ENCODE results near the gene HLA-DPA1. TPM values are rescaled to one million over a fixed set of nuclear protein-coding genes. Genes with fewer than 3 reads are reported as not detected.
"Not testable (repeated sequence)": the region's sequence is repeated elsewhere in the genome, so short reads cannot be mapped to it uniquely, and the experiment has no call there.

Gene HLA-DPA1
- total and polyA plus RNA-seq, 2 donors (not counting 1 experiment from before 2014, with no cell fraction given) = 702 to 2,256 TPM

DNA sequence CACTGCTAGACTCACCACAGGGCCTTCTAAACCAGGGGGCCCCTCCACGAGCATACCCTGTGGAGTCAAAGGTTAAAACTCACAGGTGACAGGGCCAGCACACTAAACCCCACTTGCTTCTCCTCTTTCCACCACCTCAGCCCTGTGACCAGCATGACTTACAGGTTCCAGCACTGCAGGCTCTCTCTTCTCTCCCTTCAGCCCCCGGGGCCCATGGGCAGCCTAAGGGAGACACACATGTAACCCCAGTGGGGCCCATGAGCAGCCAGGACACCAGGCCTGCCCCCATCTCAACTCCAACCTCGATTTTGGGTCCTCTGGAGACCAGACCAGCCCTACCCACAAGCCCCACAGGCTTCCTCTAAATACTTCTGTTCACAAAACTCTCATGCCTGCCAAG is 30.3 kb upstream of the HLA-DPA1 start:
- Histone ChIP-seq H3K4me3 (ENCODE audit: control extremely low read depth in 1 of 5, extremely low read depth in 1 of 5, insufficient read depth in 1 of 5, low read depth in 2 of 5, low read length in 4 of 5) (no peak overlapping the region), H3K27ac (ENCODE audit: low read length in 2 of 2) (no peak overlapping the region), H3K27me3 (replicated peaks in 1 of 4; ENCODE audit: control extremely low read depth in 1 of 4, control insufficient read depth in 3 of 4, insufficient read depth in 4 of 4, low read length in 3 of 4) (no peaks in the 10 kb centered on the region), H3K4me2 (replicated peaks; ENCODE audit: low read depth, low read length, poor library complexity, severe bottlenecking) (no peak overlapping the region), H3K9me3 (ENCODE audit: control extremely low read depth in 1 of 3, control insufficient read depth in 2 of 3, insufficient read depth in 1 of 3, low read length in 2 of 3) (peaks cover 3 to 25% (median 6%) of the 10 kb centered on the region in 3 donors), H3K79me2 (ENCODE audit: control insufficient read depth, insufficient read depth, low read length) (no peaks in the 10 kb centered on the region), H3K4me1 (ENCODE audit: control insufficient read depth in 2 of 2, insufficient read depth in 2 of 2, low read length in 2 of 2) (peaks cover 0 to 5% of the 10 kb centered on the region in 2 donors), H3K9ac (ENCODE audit: low read length) (no peak overlapping the region), H2AFZ (ENCODE audit: insufficient read depth, low read depth, low read length, poor library complexity, severe bottlenecking) (no peak overlapping the region), H4K20me1 (ENCODE audit: control insufficient read depth, insufficient read depth, low read length, poor library complexity, severe bottlenecking) (no peaks in the 10 kb centered on the region), H3K36me3 (replicated peaks in 1 of 2; ENCODE audit: control extremely low read depth in 1 of 2, control insufficient read depth in 1 of 2, extremely low read depth in 1 of 2, insufficient read depth in 2 of 2, low read length in 1 of 2) (no peaks in the 10 kb centered on the region)
- WGBS (ENCODE audit: insufficient coverage) = 51% methylated on average over 3 of the region's 3 CpGs
- Mint-ChIP-seq H3K27me3 (peaks cover 10% of the 10 kb centered on the region), H3K4me3 (no peak overlapping the region), H3K27ac (no peak overlapping the region), H3K4me1 (peaks cover 6% of the 10 kb centered on the region), H3K9me3 (ENCODE audit: insufficient read depth) (peaks cover 30% of the 10 kb centered on the region)
- intact Hi-C loops (cut with micrococcal nuclease) = no loop called here
- CTCF ChIA-PET = no interaction called here
- no peak for DNase-seq
- POLR2A ChIA-PET = no interaction called here
- no peak for TF ChIP-seq EZH2 (IDR thresholded peaks at IDR 0.05; ENCODE audit: borderline replicate concordance, insufficient read depth, low read depth, low read length, poor library complexity, severe bottlenecking)
- TF ChIP-seq, protein P1, sequence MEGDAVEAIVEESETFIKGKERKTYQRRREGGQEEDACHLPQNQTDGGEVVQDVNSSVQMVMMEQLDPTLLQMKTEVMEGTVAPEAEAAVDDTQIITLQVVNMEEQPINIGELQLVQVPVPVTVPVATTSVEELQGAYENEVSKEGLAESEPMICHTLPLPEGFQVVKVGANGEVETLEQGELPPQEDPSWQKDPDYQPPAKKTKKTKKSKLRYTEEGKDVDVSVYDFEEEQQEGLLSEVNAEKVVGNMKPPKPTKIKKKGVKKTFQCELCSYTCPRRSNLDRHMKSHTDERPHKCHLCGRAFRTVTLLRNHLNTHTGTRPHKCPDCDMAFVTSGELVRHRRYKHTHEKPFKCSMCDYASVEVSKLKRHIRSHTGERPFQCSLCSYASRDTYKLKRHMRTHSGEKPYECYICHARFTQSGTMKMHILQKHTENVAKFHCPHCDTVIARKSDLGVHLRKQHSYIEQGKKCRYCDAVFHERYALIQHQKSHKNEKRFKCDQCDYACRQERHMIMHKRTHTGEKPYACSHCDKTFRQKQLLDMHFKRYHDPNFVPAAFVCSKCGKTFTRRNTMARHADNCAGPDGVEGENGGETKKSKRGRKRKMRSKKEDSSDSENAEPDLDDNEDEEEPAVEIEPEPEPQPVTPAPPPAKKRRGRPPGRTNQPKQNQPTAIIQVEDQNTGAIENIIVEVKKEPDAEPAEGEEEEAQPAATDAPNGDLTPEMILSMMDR (IDR thresholded peaks at IDR 0.05) = no peak
- no peak for ATAC-seq (ENCODE audit: low read depth)

DNA sequence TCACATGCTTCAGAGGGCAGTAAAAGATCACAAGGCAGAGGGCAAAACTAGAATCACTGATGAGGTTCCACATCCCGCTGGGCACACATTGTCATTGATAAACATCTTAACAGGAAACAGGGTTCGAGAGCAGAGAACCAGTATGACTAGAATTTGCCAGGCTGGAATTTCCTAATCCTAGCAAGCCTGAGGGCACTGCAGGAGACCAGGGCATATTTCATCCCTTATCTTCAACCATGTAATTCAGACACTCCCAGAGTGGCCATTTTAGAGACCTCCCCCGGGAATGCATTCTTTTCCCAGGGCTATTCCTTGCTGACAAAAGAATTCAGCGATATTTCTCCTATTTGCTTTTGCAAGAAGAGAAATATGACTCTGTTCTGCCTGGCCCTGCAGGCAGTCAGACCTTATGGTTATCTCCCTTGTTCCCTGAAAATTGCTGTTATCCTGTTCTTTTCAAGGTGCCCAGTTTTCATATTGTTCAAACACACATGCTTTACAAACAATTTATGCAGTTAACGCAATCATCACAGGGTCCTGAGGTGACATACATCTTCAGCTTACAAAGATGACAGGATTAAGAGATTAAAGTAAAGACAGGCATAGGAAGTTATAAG is 27.8 kb upstream of the HLA-DPA1 start:
- H3K79me2 ChIP-seq (ENCODE audit: control insufficient read depth, insufficient read depth, low read length); intact Hi-C loops (cut with micrococcal nuclease); ATAC-seq (ENCODE audit: low read depth); H4K20me1 ChIP-seq (ENCODE audit: control insufficient read depth, insufficient read depth, low read length, poor library complexity, severe bottlenecking); H3K4me1 Mint-ChIP-seq; H3K27ac ChIP-seq (ENCODE audit: low read length in 2 of 2); H3K4me3 ChIP-seq (ENCODE audit: control extremely low read depth in 1 of 5, extremely low read depth in 1 of 5, insufficient read depth in 1 of 5, low read depth in 2 of 5, low read length in 4 of 5); H2AFZ ChIP-seq (ENCODE audit: insufficient read depth, low read depth, low read length, poor library complexity, severe bottlenecking); H3K4me2 ChIP-seq (replicated peaks; ENCODE audit: low read depth, low read length, poor library complexity, severe bottlenecking); H3K4me1 ChIP-seq (ENCODE audit: control insufficient read depth in 2 of 2, insufficient read depth in 2 of 2, low read length in 2 of 2); H3K36me3 ChIP-seq (replicated peaks in 1 of 2; ENCODE audit: control extremely low read depth in 1 of 2, control insufficient read depth in 1 of 2, extremely low read depth in 1 of 2, insufficient read depth in 2 of 2, low read length in 1 of 2); H3K27ac Mint-ChIP-seq; H3K27me3 ChIP-seq (replicated peaks in 1 of 4; ENCODE audit: control extremely low read depth in 1 of 4, control insufficient read depth in 3 of 4, insufficient read depth in 4 of 4, low read length in 3 of 4); H3K9ac ChIP-seq (ENCODE audit: low read length); H3K4me3 Mint-ChIP-seq; POLR2A ChIA-PET: not testable (repeated sequence)
- peaks cover 10% of the 10 kb centered on the region for H3K27me3 Mint-ChIP-seq
- peak; percentile 27 for DNase-seq
- 80% methylated on average over 4 of the region's 5 CpGs for WGBS (ENCODE audit: insufficient coverage)
- peaks cover 30% of the 10 kb centered on the region for H3K9me3 Mint-ChIP-seq (ENCODE audit: insufficient read depth)
- CTCF ChIA-PET = interaction anchor here (0.9 to 1.4 kb wide), 4 partner anchors 13 to 101 kb away, joined by 3 to 6 read pairs (median 3); no protein-coding TSS in a partner anchor
- H3K9me3 ChIP-seq (ENCODE audit: control extremely low read depth in 1 of 3, control insufficient read depth in 2 of 3, insufficient read depth in 1 of 3, low read length in 2 of 3) = peaks cover 3 to 31% (median 10%) of the 10 kb centered on the region in 3 donors
